Endothelial cell of umbilical vein (primary cell): ENCODE measurements around the gene IGSF11. TPM values are rescaled to one million over a fixed set of nuclear protein-coding genes. Genes with fewer than 3 reads are reported as not detected.

Experiments used
- BruUV-seq: library from RNA; stranded (reverse); fragments of 400-500 nt; replicated peaks from 2 replicates; lab custom pipeline; 2021; lab: Mats Ljungman, UMichigan
- CTCF ChIA-PET: fragments of 300-600, 350-600 bp; sonication (Branson Sonifier 250); formaldehyde crosslinking; loops from one replicate; lab custom pipeline; 2021; ENCODE audit warnings: antibody characterized with exemption, inconsistent platforms; lab: Charles Lee
- POLR2A ChIA-PET: fragments of 300-600, 350-600 bp; sonication (Branson Sonifier 250); formaldehyde crosslinking; loops from one replicate; lab custom pipeline; 2021; ENCODE audit warnings: antibody characterized with exemption, inconsistent platforms; lab: Charles Lee
- DNase-seq: peaks from one replicate; pipeline ENCODE4 v3.0.0-alpha.2; 2011; ENCODE audit warnings: low read depth, low spot score
- FAIRE-seq: peaks from 2 replicates; lab custom pipeline; 2011; peaks lifted over from hg19 to GRCh38; lab: Jason Lieb, UNC
- H2AFZ ChIP-seq: 2 replicates; pipeline ENCODE4 v1.6.0; 2012; ENCODE audit warnings: low read depth, low read length, control low read depth, inconsistent platforms
- H3K27ac ChIP-seq: 2 replicates; pipeline ENCODE4 v1.5.1; 2011; ENCODE audit warnings: low read depth, mild to moderate bottlenecking, control low read depth, low read length, moderate library complexity; ENCODE audit not compliant: insufficient read depth
- H3K27me3 ChIP-seq, 2 experiments: 2 replicates each; pipeline versions ENCODE4 v1.6.0 to v1.6.1; 2011; ENCODE audit warnings: low read length in 2 of 2, mixed read lengths in 1 of 2; ENCODE audit not compliant: control insufficient read depth in 2 of 2, insufficient read depth in 2 of 2
- H3K36me3 ChIP-seq, 2 experiments: 2 replicates in 1 of 2; 3 replicates in 1 of 2; pipeline ENCODE4 v1.5.1; 2011; ENCODE audit warnings: low read length in 2 of 2, mild to moderate bottlenecking in 1 of 2, moderate library complexity in 1 of 2; ENCODE audit not compliant: control insufficient read depth in 2 of 2, insufficient read depth in 2 of 2; ENCODE audit errors: extremely low read depth in 1 of 2
- H3K4me1 ChIP-seq: 3 replicates; pipeline ENCODE4 v1.5.1; 2011; ENCODE audit warnings: mild to moderate bottlenecking, low read length; ENCODE audit not compliant: control insufficient read depth, insufficient read depth; ENCODE audit errors: extremely low read depth
- H3K4me2 ChIP-seq: 2 replicates; pipeline ENCODE4 v1.6.1; 2011; ENCODE audit warnings: low read length, control low read depth, mixed read lengths; ENCODE audit not compliant: insufficient read depth
- H3K4me3 ChIP-seq, 3 experiments: fragments of 200-600 bp in 1 of 3; sonication (generic), shearing (Covaris generic) in 1 of 3; replicated peaks in 1 of 3; 2 replicates each; pipeline ENCODE4 v1.5.1; 2011 to 2016; ENCODE audit warnings: control low read depth in 3 of 3, low read length in 3 of 3, mild to moderate bottlenecking in 2 of 3, inconsistent platforms in 1 of 3, low read depth in 1 of 3, moderate library complexity in 1 of 3; ENCODE audit not compliant: insufficient read depth in 1 of 3
- H3K79me2 ChIP-seq: 2 replicates; pipeline ENCODE4 v1.6.0; 2012; ENCODE audit warnings: low read length, inconsistent platforms; ENCODE audit not compliant: control insufficient read depth, insufficient read depth
- H3K9ac ChIP-seq: replicated peaks from 2 replicates; pipeline ENCODE3; 2011; ENCODE audit warnings: low read length, control low read depth; ENCODE audit not compliant: insufficient read depth; ENCODE audit errors: extremely low read depth
- H3K9me1 ChIP-seq: replicated peaks from 3 replicates; pipeline ENCODE4 v1.6.0; 2011; ENCODE audit warnings: mild to moderate bottlenecking, low read length; ENCODE audit not compliant: control insufficient read depth, insufficient read depth; ENCODE audit errors: extremely low read depth
- H3K9me3 ChIP-seq: replicated peaks from 2 replicates; pipeline ENCODE4 v1.5.1; 2012; ENCODE audit warnings: low read length, inconsistent platforms; ENCODE audit not compliant: control insufficient read depth, insufficient read depth
- H4K20me1 ChIP-seq: replicated peaks from 2 replicates; pipeline ENCODE3; 2011; ENCODE audit warnings: mild to moderate bottlenecking, low read length; ENCODE audit not compliant: control insufficient read depth, insufficient read depth; ENCODE audit errors: extremely low read depth
- EZH2 ChIP-seq: IDR thresholded peaks from 2 replicates; pipeline ENCODE4 v1.6.1; 2012; ENCODE audit warnings: borderline replicate concordance, low read depth, mild to moderate bottlenecking, moderate library complexity, low read length, inconsistent platforms; ENCODE audit not compliant: severe bottlenecking
- FOS ChIP-seq: IDR thresholded peaks from 2 replicates; pipeline ENCODE4 v1.6.1; 2011; ENCODE audit warnings: mild to moderate bottlenecking, low read length, moderate library complexity, borderline replicate concordance; ENCODE audit not compliant: insufficient read depth
- GATA2 ChIP-seq: IDR thresholded peaks from 2 replicates; pipeline ENCODE4 v1.7.0; 2011; ENCODE audit warnings: low read depth, mild to moderate bottlenecking, moderate library complexity, mixed read lengths, low read length; ENCODE audit not compliant: insufficient read length, insufficient read depth
- JUN ChIP-seq: IDR thresholded peaks from 2 replicates; pipeline ENCODE4 v1.6.1; 2011; ENCODE audit warnings: borderline replicate concordance, low read depth; ENCODE audit not compliant: insufficient read length, insufficient read depth
- MYC ChIP-seq: IDR thresholded peaks from one replicate; pipeline ENCODE4 v1.6.1; 2011; ENCODE audit warnings: mild to moderate bottlenecking, low read depth, low read length
- POLR2A ChIP-seq: IDR thresholded peaks from 2 replicates; pipeline ENCODE4 v1.6.1; 2012; ENCODE audit warnings: low read depth, mild to moderate bottlenecking, control low read depth, low read length
- POLR2AphosphoS5 ChIP-seq: IDR thresholded peaks from 2 replicates; pipeline ENCODE4 v1.6.1; 2012; ENCODE audit warnings: low read depth, mild to moderate bottlenecking, control low read depth, low read length, moderate library complexity; ENCODE audit not compliant: insufficient read depth
- dilution Hi-C: fragments of 300-500 bp; cut with MboI; formaldehyde crosslinking; loops from one replicate; pipeline ENCODE4 v1.15.0; 2019; ENCODE audit warnings: low sequenced_read_pairs; ENCODE audit not compliant: extremely low pct_ligation_motif_present
- intact Hi-C: fragments of 100-400 bp; cut with micrococcal nuclease; formaldehyde crosslinking; loops from one replicate; pipeline ENCODE4 v1.10.0; 2022
- polyA plus RNA-seq, 4 experiments: library from polyadenylated mRNA; depleted of rRNA in 3 of 4; stranded (reverse) in 3 of 4; unstranded in 1 of 4; fragments of >200 nt; gene quantifications; 2 replicates each; pipeline versions ENCODE4 v1.2.1 to v1.2.3, GENCODE V29; 2011 to 2012; ENCODE audit warnings: missing spikeins in 1 of 4
- total RNA-seq: library from RNA; stranded (reverse); gene quantifications from 2 replicates; pipeline ENCODE4 v1.2.3, GENCODE V29; 2021
- TF ChIP-seq, protein P1 (sequence below), 2 donors: IDR thresholded peaks; 1 replicate in 1 of 2; 2 replicates in 1 of 2; pipeline ENCODE4 v1.5.1; 2011; ENCODE audit warnings: low read length in 2 of 2, mild to moderate bottlenecking in 2 of 2, moderate library complexity in 2 of 2, control low read depth in 1 of 2, inconsistent platforms in 1 of 2, low read depth in 1 of 2; ENCODE audit not compliant: insufficient read depth in 1 of 2; ENCODE audit errors: extremely low read depth in 1 of 2
- TF ChIP-seq, protein P2 (sequence below): IDR thresholded peaks from 2 replicates; pipeline ENCODE4 v1.6.1; 2011; ENCODE audit not compliant: insufficient read depth, insufficient read length

IGSF11 gene
- total and polyA plus RNA-seq, 2 donors (not counting 3 experiments of a cell fraction or from before 2014, with no cell fraction given) = not detected

DNA sequence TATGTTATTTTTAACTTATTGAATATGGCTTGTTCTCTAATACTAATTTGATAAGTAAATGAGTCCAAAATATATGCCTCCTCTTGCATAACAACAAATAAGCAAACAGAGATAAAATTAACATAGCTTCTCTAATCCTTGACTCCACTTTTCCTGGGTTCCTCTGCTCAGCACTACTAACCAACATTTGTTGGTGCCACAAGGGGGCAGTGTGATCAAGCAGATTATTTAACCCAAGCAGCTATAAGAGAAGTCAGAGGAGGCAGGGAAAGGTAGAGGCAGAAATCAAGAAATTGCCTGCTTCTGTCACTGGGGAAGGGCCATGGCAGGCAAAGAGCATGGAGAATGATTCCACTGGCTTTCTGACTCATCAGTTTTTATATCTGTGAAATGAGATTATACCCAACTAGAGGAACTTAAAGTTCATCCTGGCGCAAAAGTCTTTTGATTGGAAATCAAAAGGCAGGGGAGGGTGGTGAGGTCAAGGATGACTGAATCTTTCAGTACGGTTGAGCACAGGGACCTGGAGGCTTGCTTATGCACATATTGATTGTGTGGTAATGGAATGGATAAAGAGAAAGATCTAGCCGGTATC lies 152.2 kb downstream of the IGSF11 start:
- no peaks in the 10 kb centered on the region for H3K4me1 ChIP-seq
- ChIA-PET POLR2A (no interaction called here), CTCF (interaction anchor here (0.7 to 11.1 kb wide), 28 partner anchors 9 to 1676 kb away, joined by 3 to 331 read pairs (median 4); partner anchors contain the start of genes B4GALT4 and IGSF11)
- no peak overlapping the region for H3K4me2 ChIP-seq
- H2AFZ ChIP-seq = no peak overlapping the region
- dilution Hi-C loops = no loop called here
- BruUV-seq = no TSS peak
- H3K9me1 ChIP-seq = no peaks in the 10 kb centered on the region
- no peak for TF ChIP-seq MYC
- TF ChIP-seq, protein P1, sequence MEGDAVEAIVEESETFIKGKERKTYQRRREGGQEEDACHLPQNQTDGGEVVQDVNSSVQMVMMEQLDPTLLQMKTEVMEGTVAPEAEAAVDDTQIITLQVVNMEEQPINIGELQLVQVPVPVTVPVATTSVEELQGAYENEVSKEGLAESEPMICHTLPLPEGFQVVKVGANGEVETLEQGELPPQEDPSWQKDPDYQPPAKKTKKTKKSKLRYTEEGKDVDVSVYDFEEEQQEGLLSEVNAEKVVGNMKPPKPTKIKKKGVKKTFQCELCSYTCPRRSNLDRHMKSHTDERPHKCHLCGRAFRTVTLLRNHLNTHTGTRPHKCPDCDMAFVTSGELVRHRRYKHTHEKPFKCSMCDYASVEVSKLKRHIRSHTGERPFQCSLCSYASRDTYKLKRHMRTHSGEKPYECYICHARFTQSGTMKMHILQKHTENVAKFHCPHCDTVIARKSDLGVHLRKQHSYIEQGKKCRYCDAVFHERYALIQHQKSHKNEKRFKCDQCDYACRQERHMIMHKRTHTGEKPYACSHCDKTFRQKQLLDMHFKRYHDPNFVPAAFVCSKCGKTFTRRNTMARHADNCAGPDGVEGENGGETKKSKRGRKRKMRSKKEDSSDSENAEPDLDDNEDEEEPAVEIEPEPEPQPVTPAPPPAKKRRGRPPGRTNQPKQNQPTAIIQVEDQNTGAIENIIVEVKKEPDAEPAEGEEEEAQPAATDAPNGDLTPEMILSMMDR (IDR thresholded peaks at IDR 0.05; ENCODE audit: extremely low read depth in 1 of 2, insufficient read depth in 1 of 2, low read depth in 1 of 2, low read length in 2 of 2) = peak; percentile 49 to 57
- H3K79me2 ChIP-seq = no peaks in the 10 kb centered on the region
- no peaks in the 10 kb centered on the region for H4K20me1 ChIP-seq
- DNase-seq (peak; percentile 52), FAIRE-seq (peak; percentile 88)
- no peak overlapping the region for H3K9ac ChIP-seq
- H3K4me3 ChIP-seq = no peak overlapping the region
- intact Hi-C loops = loop anchor here (1.0 to 10.0 kb wide), 4 partner anchors 153 to 462 kb away; partner anchors contain the start of gene ARHGAP31
- H3K27ac ChIP-seq = no peak overlapping the region
- no peaks in the 10 kb centered on the region for H3K9me3 ChIP-seq
- H3K27me3 ChIP-seq = no peaks in the 10 kb centered on the region
- H3K36me3 ChIP-seq = no peaks in the 10 kb centered on the region

DNA sequence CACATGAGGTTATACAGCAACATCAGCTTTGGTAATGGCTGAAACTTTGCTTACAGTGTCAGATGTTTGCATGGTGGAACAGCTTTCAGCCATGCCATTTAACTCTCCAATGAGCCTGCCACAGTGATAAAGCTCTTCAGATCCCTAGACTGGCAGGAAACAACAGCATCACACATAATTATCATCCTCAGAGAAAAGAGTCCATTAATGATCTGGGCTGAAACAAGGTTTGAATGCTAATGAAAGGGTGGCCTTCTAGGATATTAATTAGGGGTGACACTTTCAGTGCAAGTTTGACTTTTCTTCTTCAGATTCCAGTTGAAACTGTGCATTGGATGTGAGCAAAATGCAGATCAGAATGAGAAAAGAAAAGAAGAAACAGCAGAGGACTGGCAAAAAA lies 166.6 kb downstream of the IGSF11 start:
- Histone ChIP-seq H3K27me3 (no peaks in the 10 kb centered on the region), H3K9ac (no peak overlapping the region), H3K4me2 (no peak overlapping the region), H3K27ac (no peak overlapping the region), H3K79me2 (no peaks in the 10 kb centered on the region), H3K36me3 (no peaks in the 10 kb centered on the region), H3K4me1 (no peaks in the 10 kb centered on the region), H3K9me3 (no peaks in the 10 kb centered on the region), H4K20me1 (no peaks in the 10 kb centered on the region), H2AFZ (no peak overlapping the region), H3K9me1 (no peaks in the 10 kb centered on the region), H3K4me3 (no peak overlapping the region)
- BruUV-seq = no TSS peak
- intact Hi-C loops = no loop called here
- dilution Hi-C loops = no loop called here
- FAIRE-seq = no peak
- DNase-seq = no peak
- POLR2A ChIA-PET = no interaction called here
- TF ChIP-seq POLR2AphosphoS5 (no peak), POLR2A (no peak), EZH2 (no peak), MYC (no peak), JUN (no peak), GATA2 (no peak), FOS (no peak)
- TF ChIP-seq, protein P2, sequence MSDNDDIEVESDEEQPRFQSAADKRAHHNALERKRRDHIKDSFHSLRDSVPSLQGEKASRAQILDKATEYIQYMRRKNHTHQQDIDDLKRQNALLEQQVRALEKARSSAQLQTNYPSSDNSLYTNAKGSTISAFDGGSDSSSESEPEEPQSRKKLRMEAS = no peak
- TF ChIP-seq, protein P1 (IDR thresholded peaks at IDR 0.05; ENCODE audit: extremely low read depth in 1 of 2, insufficient read depth in 1 of 2, low read depth in 1 of 2, low read length in 2 of 2) = no peak
- CTCF ChIA-PET = no interaction called here
